Measurements from ENCODE around the gene MAPK9. TPM values are rescaled to one million over a fixed set of nuclear protein-coding genes. Genes with fewer than 3 reads are reported as not detected.

Gene MAPK9
- polyA plus RNA-seq, 3 donors, result 9.7 to 19.6 (median 16.2) TPM

DNA sequence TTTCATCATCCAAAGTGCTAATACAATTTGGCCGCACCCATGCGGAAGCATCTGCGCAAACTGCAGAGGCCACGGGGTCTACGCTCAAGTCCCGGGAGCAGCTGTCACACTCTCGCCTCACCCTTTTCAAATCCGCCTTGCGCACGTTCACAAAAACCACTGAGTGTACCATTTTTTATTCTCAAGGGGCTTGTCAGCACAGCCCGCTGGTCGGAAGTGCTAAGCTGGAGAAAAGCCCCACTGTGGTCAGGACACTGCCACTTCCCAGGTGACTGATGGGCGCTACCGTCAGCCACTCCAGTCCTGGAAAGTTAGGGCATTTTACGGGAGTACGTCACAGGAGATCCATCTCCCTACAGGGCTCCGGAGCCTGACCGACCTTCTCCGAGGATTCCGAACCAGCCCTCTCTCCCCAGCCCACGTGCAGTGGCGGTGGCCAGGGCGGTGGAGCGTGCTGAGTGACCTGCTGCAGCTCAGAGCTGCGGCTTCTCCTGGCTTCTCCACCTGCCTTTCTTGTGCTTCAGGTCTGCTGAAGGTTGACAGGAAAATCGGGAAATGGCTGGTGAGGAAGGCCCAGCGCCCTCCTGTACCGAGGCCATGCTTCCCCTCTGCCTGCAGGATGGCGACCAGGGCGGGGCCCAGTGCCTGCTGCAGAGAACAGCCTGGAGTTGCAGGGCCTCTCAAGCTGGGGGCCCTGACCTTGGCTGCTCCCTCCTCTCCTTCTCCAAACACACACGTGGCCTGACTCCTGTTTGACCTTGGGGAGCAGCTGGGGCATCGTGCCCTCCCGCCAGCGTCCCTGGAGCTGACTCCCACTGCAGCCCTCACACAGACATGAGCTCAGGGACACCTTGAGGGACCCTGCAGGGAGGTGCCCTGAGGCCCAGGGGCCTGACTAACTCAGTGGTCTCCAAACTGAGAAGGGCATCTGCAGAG lies 97.2 kb downstream of the MAPK9 start:
- Histone ChIP-seq H3K27ac (ENCODE audit: low read depth in 1 of 2, low read length in 2 of 2) (no peak overlapping the region), H3K27me3 (ENCODE audit: control insufficient read depth in 2 of 2, insufficient read depth in 2 of 2, low read length in 2 of 2) (no peaks in the 10 kb centered on the region), H3K9me3 (replicated peaks in 1 of 2; ENCODE audit: control insufficient read depth in 1 of 2, insufficient read depth in 1 of 2, low read length in 2 of 2) (no peaks in the 10 kb centered on the region), H4K20me1 (ENCODE audit: insufficient read depth, low read length) (no peaks in the 10 kb centered on the region), H3K79me2 (ENCODE audit: insufficient read depth, low read length) (no peaks in the 10 kb centered on the region), H3K4me2 (replicated peaks; ENCODE audit: extremely low read depth, low read length, poor library complexity, severe bottlenecking) (no peak overlapping the region), H3K4me3 (replicated peaks in 1 of 3; ENCODE audit: low read depth in 2 of 3, low read length in 3 of 3) (no peak overlapping the region), H3K36me3 (replicated peaks in 1 of 2; ENCODE audit: control insufficient read depth in 1 of 2, insufficient read depth in 2 of 2, low read length in 2 of 2) (no peaks in the 10 kb centered on the region), H3K4me1 (ENCODE audit: control insufficient read depth in 1 of 2, insufficient read depth in 2 of 2, low read length in 2 of 2) (no peaks in the 10 kb centered on the region), H3K9ac (ENCODE audit: insufficient read depth, low read length, poor library complexity, severe bottlenecking) (no peak overlapping the region), H2AFZ (ENCODE audit: insufficient read depth, low read depth, low read length, poor library complexity, severe bottlenecking) (no peak overlapping the region)
- peaks cover 0 to 11% (median 7%) of the 10 kb centered on the region in 7 donors for H3K9me3 Mint-ChIP-seq
- H3K4me3 Mint-ChIP-seq, result no peak overlapping the region
- no peak for DNase-seq
- H3K27me3 Mint-ChIP-seq (ENCODE audit: low read depth in 3 of 3), result peaks cover 0 to 6% (median 2%) of the 10 kb centered on the region in 3 donors
- H3K27ac Mint-ChIP-seq, result no peak overlapping the region
- no peaks in the 10 kb centered on the region for H3K36me3 Mint-ChIP-seq
- intact Hi-C loops (cut with micrococcal nuclease), result no loop called here
- H3K4me1 Mint-ChIP-seq, result no peaks in the 10 kb centered on the region
- 95% methylated on average over 33 of the region's 34 CpGs for WGBS (ENCODE audit: insufficient coverage)
- TF ChIP-seq CTCF (IDR thresholded peaks at IDR 0.05), result no peak

GRCh38 chr5:180193749-180194375 lies 98.0 kb downstream of the MAPK9 start:
- H3K4me3 Mint-ChIP-seq, result no peak overlapping the region
- H3K27ac ChIP-seq (ENCODE audit: low read depth in 1 of 2, low read length in 2 of 2), result no peak overlapping the region
- no peaks in the 10 kb centered on the region for H3K4me1 Mint-ChIP-seq
- H2AFZ ChIP-seq (ENCODE audit: insufficient read depth, low read depth, low read length, poor library complexity, severe bottlenecking), result no peak overlapping the region
- peaks cover 2 to 3% (median 2%) of the 10 kb centered on the region in 3 donors for H3K27me3 Mint-ChIP-seq (ENCODE audit: low read depth in 3 of 3)
- no peaks in the 10 kb centered on the region for H3K79me2 ChIP-seq (ENCODE audit: insufficient read depth, low read length)
- no peak for DNase-seq
- H3K9ac ChIP-seq (ENCODE audit: insufficient read depth, low read length, poor library complexity, severe bottlenecking), result no peak overlapping the region
- H3K4me2 ChIP-seq (replicated peaks; ENCODE audit: extremely low read depth, low read length, poor library complexity, severe bottlenecking), result no peak overlapping the region
- TF ChIP-seq CTCF (IDR thresholded peaks at IDR 0.05), result no peak
- 96% methylated on average over 16 of the region's 24 CpGs for WGBS (ENCODE audit: insufficient coverage)
- no peaks in the 10 kb centered on the region for H3K4me1 ChIP-seq (ENCODE audit: control insufficient read depth in 1 of 2, insufficient read depth in 2 of 2, low read length in 2 of 2)
- H3K36me3 ChIP-seq (replicated peaks in 1 of 2; ENCODE audit: control insufficient read depth in 1 of 2, insufficient read depth in 2 of 2, low read length in 2 of 2), result no peaks in the 10 kb centered on the region
- H3K4me3 ChIP-seq (replicated peaks in 1 of 3; ENCODE audit: low read depth in 2 of 3, low read length in 3 of 3), result no peak overlapping the region
- H3K36me3 Mint-ChIP-seq, result no peaks in the 10 kb centered on the region
- no peaks in the 10 kb centered on the region for H3K9me3 ChIP-seq (replicated peaks in 1 of 2; ENCODE audit: control insufficient read depth in 1 of 2, insufficient read depth in 1 of 2, low read length in 2 of 2)
- intact Hi-C loops (cut with micrococcal nuclease), result no loop called here
- H3K27ac Mint-ChIP-seq, result no peak overlapping the region
- H4K20me1 ChIP-seq (ENCODE audit: insufficient read depth, low read length), result no peaks in the 10 kb centered on the region
- no peaks in the 10 kb centered on the region for H3K27me3 ChIP-seq (ENCODE audit: control insufficient read depth in 2 of 2, insufficient read depth in 2 of 2, low read length in 2 of 2)
- peaks cover 0 to 11% (median 7%) of the 10 kb centered on the region in 7 donors for H3K9me3 Mint-ChIP-seq

Data from CD14-positive monocyte (primary cell).